ENCODE results near the gene B3GNT4.
A peak's percentile ranks its signal among the peaks of the same experiment; 100 is the strongest.
"Not testable (repeated sequence)": the region's sequence is repeated elsewhere in the genome, so short reads cannot be mapped to it uniquely, and the experiment has no call there.

Gene B3GNT4

GRCh38 chr12:122225683-122226365 lies 22.3 kb downstream of the B3GNT4 start, which contains the start of gene DIABLO:
Gene DIABLO (minus strand): TSS chr12:122226052. CDS start chr12:122226014, 38 bp downstream.
- peak; percentile 99 for DNase-seq (ENCODE audit: low read depth)

GRCh38 chr12:122226366-122227125 lies 23.0 kb downstream of the B3GNT4 start:
- no peak for DNase-seq (ENCODE audit: low read depth)

GRCh38 chr12:122227341-122227740 lies 23.8 kb downstream of the B3GNT4 start:
- DNase-seq (ENCODE audit: low read depth) = no peak

GRCh38 chr12:122228092-122228491 lies 24.6 kb downstream of the B3GNT4 start:
- DNase-seq (ENCODE audit: low read depth) = no peak

- no peak for DNase-seq (ENCODE audit: low read depth)
Measured at GRCh38 chr12:122230798-122231197, 27.3 kb downstream of the B3GNT4 start.

- no peak for DNase-seq (ENCODE audit: low read depth)
Measured at GRCh38 chr12:122232691-122233090, 29.2 kb downstream of the B3GNT4 start.

- DNase-seq (ENCODE audit: low read depth) = no peak
Measured at GRCh38 chr12:122235741-122236140, 32.2 kb downstream of the B3GNT4 start.

GRCh38 chr12:122238861-122239260 lies 35.4 kb downstream of the B3GNT4 start:
- DNase-seq (ENCODE audit: low read depth) = no peak

- DNase-seq (ENCODE audit: low read depth) = no peak
Measured at GRCh38 chr12:122243965-122244364, 40.5 kb downstream of the B3GNT4 start.

GRCh38 chr12:122244565-122245371 lies 41.3 kb downstream of the B3GNT4 start:
- DNase-seq (ENCODE audit: low read depth) = no peak

- DNase-seq (ENCODE audit: low read depth) = no peak
Measured at GRCh38 chr12:122245553-122245952, 42.0 kb downstream of the B3GNT4 start.

GRCh38 chr12:122250047-122250446 lies 46.5 kb downstream of the B3GNT4 start:
- DNase-seq (ENCODE audit: low read depth) = no peak

- no peak for DNase-seq (ENCODE audit: low read depth)
Measured at GRCh38 chr12:122250536-122250935, 47.0 kb downstream of the B3GNT4 start.

GRCh38 chr12:122258462-122258861 lies 55.0 kb downstream of the B3GNT4 start:
- not testable (repeated sequence) for DNase-seq (ENCODE audit: low read depth)
